CD4-positive, alpha-beta T cell treated with Interleukin-17A for 4 hours (primary cell): ENCODE data around the gene SV2C.

Source experiments
- DNase-seq: peaks from one replicate; pipeline ENCODE4 v3.0.0-alpha.2; 2020; ENCODE audit warnings: mixed read lengths

The SV2C gene

GRCh38 chr5:76388791-76389512 is 305.8 kb downstream of the SV2C start:
- DNase-seq: no peak

DNA sequence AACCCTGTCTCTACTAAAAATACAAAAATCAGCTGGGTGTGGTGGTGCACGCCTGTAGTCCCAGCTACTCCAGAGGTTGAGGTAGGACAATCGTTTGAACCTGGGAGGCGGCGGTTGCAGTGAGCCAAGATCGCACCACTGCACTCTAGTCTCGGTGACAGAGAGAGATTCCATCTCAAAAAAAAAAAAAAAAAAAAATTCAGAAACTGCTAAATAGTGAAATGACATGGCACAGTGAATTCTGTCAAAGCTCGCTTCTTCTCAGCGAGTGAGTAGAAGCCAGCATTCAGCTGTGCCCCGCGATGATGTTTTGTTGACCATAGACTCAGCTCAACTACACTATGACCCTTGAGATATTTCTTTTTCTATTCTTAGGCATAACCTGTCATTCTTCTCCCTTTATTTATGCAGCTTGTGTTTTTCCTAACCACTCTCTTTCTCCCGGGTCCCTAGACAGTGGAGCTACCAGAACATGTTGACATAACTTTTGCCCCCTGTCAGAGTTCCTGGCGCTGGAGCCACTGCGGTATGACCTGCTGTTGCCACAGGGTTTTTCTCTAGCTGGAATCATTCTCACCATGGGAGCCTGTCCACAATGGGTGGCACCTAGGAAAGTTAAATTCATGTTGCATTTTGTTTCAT is 306.5 kb downstream of the SV2C start:
- no peak for DNase-seq

- peak; percentile 64 for DNase-seq
These were observed 307.8 kb downstream of the SV2C start for GRCh38 chr5:76391014-76391413.

GRCh38 chr5:76393035-76393680 is 310.0 kb downstream of the SV2C start:
- DNase-seq: peak; percentile 56

DNA sequence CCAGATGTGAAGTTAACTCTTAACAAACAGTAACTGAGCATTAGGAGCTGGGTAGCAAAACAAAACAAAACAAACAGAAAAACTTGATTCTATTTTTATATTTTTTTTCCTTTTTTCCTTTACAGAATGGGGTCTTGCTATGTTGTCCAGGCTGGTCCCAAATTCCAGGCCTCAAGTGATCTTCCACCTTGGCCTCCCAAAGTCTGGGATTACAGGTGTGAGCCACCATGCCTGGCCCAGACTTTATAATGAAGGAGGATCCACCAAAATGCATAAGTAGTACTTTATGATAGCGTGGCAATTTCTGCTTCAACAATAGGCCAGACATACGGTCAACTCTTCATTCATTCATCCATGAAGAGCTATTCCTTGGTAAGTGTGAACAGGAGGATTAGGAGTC is 314.0 kb downstream of the SV2C start:
- no peak for DNase-seq

DNA sequence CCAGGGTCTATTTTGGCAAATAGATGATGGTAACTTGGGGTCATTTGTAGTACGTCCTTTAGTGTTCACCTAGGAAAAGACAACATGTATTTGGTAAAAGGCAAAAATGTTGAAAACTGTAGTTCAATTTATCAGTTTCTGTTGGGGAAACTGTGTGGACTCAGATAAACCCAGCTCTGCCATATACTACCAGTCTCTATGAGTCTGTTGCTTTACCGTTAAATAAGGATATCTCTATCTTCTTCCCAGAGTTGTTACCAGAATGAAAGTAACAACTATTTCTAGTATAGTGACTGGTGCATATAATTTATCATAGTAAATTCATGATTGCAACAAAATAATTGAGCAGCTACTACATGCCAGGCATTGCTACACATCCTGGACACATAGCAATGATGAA is 316.1 kb downstream of the SV2C start:
- DNase-seq: no peak

GRCh38 chr5:76400466-76400865 is 317.3 kb downstream of the SV2C start:
- DNase-seq: no peak

GRCh38 chr5:76401801-76402250 is 318.6 kb downstream of the SV2C start:
- peak; percentile 41 for DNase-seq

GRCh38 chr5:76402251-76402885 is 319.2 kb downstream of the SV2C start:
- peak; percentile 84 for DNase-seq

- peak; percentile 82 for DNase-seq
These were observed 319.9 kb downstream of the SV2C start, which contains the start of gene IQGAP2 for GRCh38 chr5:76402886-76403765. TSS of gene IQGAP2 (plus strand) at chr5:76403285. CDS start at chr5:76403546, 261 bp downstream.
